ENCODE measurements around the gene TCP10L. TPM values are rescaled to one million over a fixed set of nuclear protein-coding genes. Genes with fewer than 3 reads are reported as not detected.

Gene TCP10L
- total and polyA plus RNA-seq, 4 donors, result 1.1 to 8.0 (median 2.8) TPM

GRCh38 chr21:32565856-32566465, 19.4 kb downstream of the TCP10L start:
- no peaks in the 10 kb centered on the region for H3K9me3 ChIP-seq (ENCODE audit: control insufficient read depth in 4 of 4, low read length in 3 of 4)
- 96% methylated on average over 2 of the region's 2 CpGs for WGBS
- no peak overlapping the region for H3K4me3 ChIP-seq (ENCODE audit: low read depth in 1 of 3, low read length in 3 of 3)
- H3K27ac ChIP-seq (ENCODE audit: low read depth in 1 of 2, low read length in 2 of 2), result no peak overlapping the region
- TF ChIP-seq ZBTB33 (IDR thresholded peaks at IDR 0.05) (no peak), MAX (IDR thresholded peaks at IDR 0.05) (no peak), YY1 (IDR thresholded peaks at IDR 0.05) (no peak), GABPA (IDR thresholded peaks at IDR 0.05 in 1 of 2, conservative IDR thresholded peaks at IDR 0.05 in 1 of 2) (no peak)
- no peak overlapping the region for H3K9ac ChIP-seq (ENCODE audit: low read depth in 1 of 2, low read length in 2 of 2)
- no peaks in the 10 kb centered on the region for H3K36me3 ChIP-seq (ENCODE audit: control insufficient read depth in 4 of 4, insufficient read depth in 3 of 4, low read depth in 1 of 4, low read length in 3 of 4)
- DNase-seq (ENCODE audit: low spot score), result no peak
- H3K4me1 ChIP-seq (ENCODE audit: control insufficient read depth in 4 of 4, insufficient read depth in 4 of 4, low read length in 3 of 4), result peaks cover 0 to 12% (median 7%) of the 10 kb centered on the region in 4 donors
- H3K27me3 ChIP-seq (ENCODE audit: control insufficient read depth in 4 of 4, insufficient read depth in 4 of 4, low read length in 3 of 4), result no peaks in the 10 kb centered on the region

GRCh38 chr21:32562915-32563314, 22.4 kb downstream of the TCP10L start:
- no peak for DNase-seq (ENCODE audit: low spot score)
- Histone ChIP-seq H3K27me3 (ENCODE audit: control insufficient read depth in 4 of 4, insufficient read depth in 4 of 4, low read length in 3 of 4) (no peaks in the 10 kb centered on the region), H3K9ac (ENCODE audit: low read depth in 1 of 2, low read length in 2 of 2) (no peak overlapping the region)

More at GRCh38 chr21:32562915-32563314, 22.4 kb downstream of the TCP10L start:
- Histone ChIP-seq H3K4me3 (ENCODE audit: low read depth in 1 of 3, low read length in 3 of 3) (no peak overlapping the region), H3K36me3 (ENCODE audit: control insufficient read depth in 4 of 4, insufficient read depth in 3 of 4, low read depth in 1 of 4, low read length in 3 of 4) (no peaks in the 10 kb centered on the region), H3K27ac (ENCODE audit: low read depth in 1 of 2, low read length in 2 of 2) (no peak overlapping the region), H3K4me1 (ENCODE audit: control insufficient read depth in 4 of 4, insufficient read depth in 4 of 4, low read length in 3 of 4) (no peaks in the 10 kb centered on the region), H3K9me3 (ENCODE audit: control insufficient read depth in 4 of 4, low read length in 3 of 4) (no peaks in the 10 kb centered on the region)
- WGBS, result 94% methylated on average over 2 of the region's 2 CpGs
- TF ChIP-seq FOXA2 (IDR thresholded peaks at IDR 0.05) (no peak), ATF3 (IDR thresholded peaks at IDR 0.05) (no peak), RXRA (IDR thresholded peaks at IDR 0.05) (no peak), EGR1 (IDR thresholded peaks at IDR 0.05; ENCODE audit: low read depth in 2 of 2) (no peak), HNF4A (conservative IDR thresholded peaks at IDR 0.05) (no peak), REST (IDR thresholded peaks at IDR 0.05) (no peak), HNF4G (IDR thresholded peaks at IDR 0.05) (no peak), TAF1 (conservative IDR thresholded peaks at IDR 0.05) (no peak), JUND (IDR thresholded peaks at IDR 0.05) (no peak), RAD21 (IDR thresholded peaks at IDR 0.05) (no peak), SP1 (IDR thresholded peaks at IDR 0.05) (no peak), GABPA (IDR thresholded peaks at IDR 0.05 in 1 of 2, conservative IDR thresholded peaks at IDR 0.05 in 1 of 2) (no peak), YY1 (IDR thresholded peaks at IDR 0.05) (no peak), FOXA1 (IDR thresholded peaks at IDR 0.05) (no peak), MAX (IDR thresholded peaks at IDR 0.05) (no peak), ZBTB33 (IDR thresholded peaks at IDR 0.05) (no peak), CTCF (IDR thresholded peaks at IDR 0.05; ENCODE audit: low read depth, low read length, missing input control) (no peak), NR2F2 (IDR thresholded peaks at IDR 0.05) (no peak)
